HG02623 (cell line): ENCODE data around the gene ARHGAP28.

Experiments
- ATAC-seq: cut with Tn5 transposase; IDR thresholded peaks from one replicate; pipeline ENCODE4 v1.9.1; 2021; ENCODE audit warnings: moderate library complexity; ENCODE audit not compliant: unreplicated experiment

ARHGAP28 gene

GRCh38 chr18:6865251-6865650 is 135.7 kb downstream of the ARHGAP28 start:
- ATAC-seq = no peak

GRCh38 chr18:6866552-6867085 is 137.1 kb downstream of the ARHGAP28 start:
- ATAC-seq = no peak

- no peak for ATAC-seq
Observed at GRCh38 chr18:6868033-6868432, 138.5 kb downstream of the ARHGAP28 start.

GRCh38 chr18:6871566-6871965 is 142.1 kb downstream of the ARHGAP28 start:
- ATAC-seq = no peak

GRCh38 chr18:6873040-6873751 is 143.7 kb downstream of the ARHGAP28 start:
- ATAC-seq = no peak

- no peak for ATAC-seq
Observed at GRCh38 chr18:6874315-6874714, 144.8 kb downstream of the ARHGAP28 start.

- ATAC-seq = no peak
Observed at GRCh38 chr18:6875749-6876148, 146.2 kb downstream of the ARHGAP28 start.

GRCh38 chr18:6876641-6877041 is 147.1 kb downstream of the ARHGAP28 start:
- ATAC-seq = no peak

GRCh38 chr18:6877288-6877687 is 147.8 kb downstream of the ARHGAP28 start:
- ATAC-seq = no peak

- ATAC-seq = no peak
Observed at GRCh38 chr18:6878556-6879297, 149.2 kb downstream of the ARHGAP28 start.

- no peak for ATAC-seq
Observed at GRCh38 chr18:6879508-6880195, 150.1 kb downstream of the ARHGAP28 start.

- ATAC-seq = no peak
Observed at GRCh38 chr18:6881034-6881820, 151.7 kb downstream of the ARHGAP28 start.

GRCh38 chr18:6882401-6882800 is 152.9 kb downstream of the ARHGAP28 start:
- no peak for ATAC-seq

- ATAC-seq = no peak
Observed at GRCh38 chr18:6885006-6885481, 155.5 kb downstream of the ARHGAP28 start.

- no peak for ATAC-seq
Observed at GRCh38 chr18:6885992-6886796, 156.7 kb downstream of the ARHGAP28 start.

- ATAC-seq = no peak
Observed at GRCh38 chr18:6886797-6887330, 157.3 kb downstream of the ARHGAP28 start.

- ATAC-seq = no peak
Observed at GRCh38 chr18:6891788-6892187, 162.3 kb downstream of the ARHGAP28 start.

- ATAC-seq = no peak
Observed at GRCh38 chr18:6901286-6901926, 171.9 kb downstream of the ARHGAP28 start.

GRCh38 chr18:6917072-6917471 is 187.6 kb downstream of the ARHGAP28 start:
- ATAC-seq = no peak
